Esophagus muscularis mucosa (tissue), 4 donors: ENCODE data around the gene DUSP14. TPM values are rescaled to one million over a fixed set of nuclear protein-coding genes. Genes with fewer than 3 reads are reported as not detected.
"Not testable (repeated sequence)": the region's sequence is repeated elsewhere in the genome, so short reads cannot be mapped to it uniquely, and the experiment has no call there.

ENCODE experiments used
- DNase-seq: peaks from one replicate; pipeline ENCODE4 v3.0.0-alpha.2; 2017; ENCODE audit errors: extremely low spot score
- H3K27ac ChIP-seq, 4 donors: fragments of 200-600 bp; sonication (generic); replicated peaks in 1 of 4; 1 replicate in 3 of 4; 2 replicates in 1 of 4; pipeline ENCODE4 v1.5.1; 2016 to 2019; ENCODE audit warnings: mild to moderate bottlenecking in 1 of 4
- H3K27me3 ChIP-seq, 4 donors: fragments of 200-600 bp; sonication (generic); one replicate each; pipeline versions ENCODE4 v1.5.1 to v1.6.0; 2016 to 2019
- H3K36me3 ChIP-seq, 4 donors: fragments of 200-600 bp; sonication (generic); one replicate each; pipeline ENCODE4 v1.5.1; 2016 to 2019
- H3K4me1 ChIP-seq, 4 donors: fragments of 200-600 bp; sonication (generic); one replicate each; pipeline ENCODE4 v1.5.1; 2016 to 2019
- H3K4me3 ChIP-seq, 4 donors: fragments of 200-600 bp; sonication (generic); 1 replicate in 2 of 4; 2 replicates in 2 of 4; pipeline ENCODE4 v1.5.1; 2016 to 2019; ENCODE audit warnings: mild to moderate bottlenecking in 4 of 4, moderate library complexity in 1 of 4
- H3K9me3 ChIP-seq, 4 donors: fragments of 200-600 bp; sonication (generic); 1 replicate in 3 of 4; 2 replicates in 1 of 4; pipeline ENCODE4 v1.5.1; 2016 to 2019
- CTCF ChIP-seq, 3 experiments: fragments of 200-600 bp in 2 of 3; fragments of 450-650 bp in 1 of 3; sonication (generic) in 2 of 3; IDR thresholded peaks; one replicate each; pipeline ENCODE4 v1.5.1; 2017 to 2019; ENCODE audit warnings: antibody characterized with exemption in 3 of 3, mild to moderate bottlenecking in 2 of 3, moderate library complexity in 1 of 3
- EP300 ChIP-seq: sonication (generic); formaldehyde crosslinking; IDR thresholded peaks from one replicate; pipeline ENCODE4 v1.6.1; 2017; ENCODE audit warnings: antibody characterized with exemption
- POLR2A ChIP-seq: fragments of 450-650 bp; IDR thresholded peaks from one replicate; pipeline ENCODE4 v1.6.1; 2017; ENCODE audit warnings: antibody characterized with exemption, moderate library complexity, mild to moderate bottlenecking, low read depth
- POLR2AphosphoS5 ChIP-seq, 2 donors: sonication (generic); formaldehyde crosslinking; IDR thresholded peaks; one replicate each; pipeline ENCODE4 v1.6.1; 2017; ENCODE audit warnings: antibody characterized with exemption in 2 of 2
- WGBS: methylation state at CpG from one replicate; pipeline ENCODE4 v1.1.5; 2018; 5-methylcytosine and 5-hydroxymethylcytosine counted together
- intact Hi-C: fragments of 100-400 bp; cut with DNase I; formaldehyde crosslinking; loops from one replicate; pipeline ENCODE4 v1.15.1; 2023
- total RNA-seq, 4 donors: library from RNA; depleted of rRNA; stranded (reverse); fragments of >200 nt; gene quantifications; one replicate each; pipeline versions ENCODE4 v1.1.0 to v1.2.1, GENCODE V29; 2016

DUSP14 gene
- total RNA-seq, 4 donors from 2014 or later = 23.7 to 46.4 (median 35.9) TPM

GRCh38 chr17:37503148-37503547 is 13.5 kb downstream of the DUSP14 start:
- Histone ChIP-seq H3K9me3 (no peaks in the 10 kb centered on the region), H3K36me3 (peaks cover 0 to 6% (median 2%) of the 10 kb centered on the region in 4 donors), H3K27me3 (no peaks in the 10 kb centered on the region), H3K4me1 (peaks cover 13 to 37% (median 30%) of the 10 kb centered on the region in 4 donors), H3K27ac (no peak overlapping the region), H3K4me3 (no peak overlapping the region)
- DNase-seq = no peak
- TF ChIP-seq POLR2A = no peak
- no peak for TF ChIP-seq POLR2AphosphoS5 (IDR thresholded peaks at IDR 0.05)
- TF ChIP-seq EP300 = no peak
- TF ChIP-seq CTCF (IDR thresholded peaks at IDR 0.05) = no peak
- WGBS = 91% methylated on average over 6 of the region's 6 CpGs
- intact Hi-C loops = no loop called here

GRCh38 chr17:37505333-37505732 is 15.6 kb downstream of the DUSP14 start:
- H3K27me3 ChIP-seq = no peaks in the 10 kb centered on the region
- H3K9me3 ChIP-seq = no peaks in the 10 kb centered on the region
- peaks cover 0 to 10% (median 0%) of the 10 kb centered on the region in 4 donors for H3K36me3 ChIP-seq
- no peak overlapping the region for H3K4me3 ChIP-seq
- H3K27ac ChIP-seq = no peak overlapping the region
- TF ChIP-seq POLR2AphosphoS5 (IDR thresholded peaks at IDR 0.05) (no peak), EP300 (no peak), POLR2A (no peak), CTCF (IDR thresholded peaks at IDR 0.05) (no peak)
- H3K4me1 ChIP-seq = peaks cover 13 to 37% (median 30%) of the 10 kb centered on the region in 4 donors
- no peak for DNase-seq
- intact Hi-C loops = no loop called here
- 86% methylated on average over 3 of the region's 3 CpGs for WGBS

GRCh38 chr17:37506678-37507077 is 17.0 kb downstream of the DUSP14 start:
- H3K4me3 ChIP-seq = peak overlapping the region; percentile 26 to 34 (median 30)
- H3K4me1 ChIP-seq = peaks cover 13 to 28% (median 24%) of the 10 kb centered on the region in 4 donors
- H3K27me3 ChIP-seq = no peaks in the 10 kb centered on the region
- H3K36me3 ChIP-seq = peaks cover 0 to 15% (median 0%) of the 10 kb centered on the region in 4 donors
- peak overlapping the region in 3 of 4 donors; percentile 41 to 67 (median 59) for H3K27ac ChIP-seq
- TF ChIP-seq POLR2AphosphoS5 (IDR thresholded peaks at IDR 0.05) (peak in 1 of 2 donors; percentile 29), CTCF (IDR thresholded peaks at IDR 0.05) (peak; percentile 50 to 73 (median 60)), POLR2A (no peak), EP300 (no peak)
- intact Hi-C loops = no loop called here
- WGBS = 50% methylated on average over 10 of the region's 10 CpGs
- no peaks in the 10 kb centered on the region for H3K9me3 ChIP-seq
- no peak for DNase-seq

- Histone ChIP-seq H3K27me3 (no peaks in the 10 kb centered on the region), H3K4me1 (peaks cover 13 to 24% (median 21%) of the 10 kb centered on the region in 4 donors), H3K4me3 (peak overlapping the region; percentile 26 to 34 (median 30)), H3K27ac (peak overlapping the region; percentile 13 to 67 (median 50)), H3K9me3 (no peaks in the 10 kb centered on the region), H3K36me3 (peaks cover 0 to 17% (median 1%) of the 10 kb centered on the region in 4 donors)
- intact Hi-C loops = no loop called here
- TF ChIP-seq POLR2AphosphoS5 (IDR thresholded peaks at IDR 0.05) = no peak
- TF ChIP-seq EP300 = no peak
- TF ChIP-seq CTCF (IDR thresholded peaks at IDR 0.05) = no peak
- TF ChIP-seq POLR2A = no peak
- WGBS = 73% methylated on average over 9 of the region's 9 CpGs
- no peak for DNase-seq
These were observed 17.4 kb downstream of the DUSP14 start for GRCh38 chr17:37507111-37507510.

GRCh38 chr17:37510056-37510455 is 20.4 kb downstream of the DUSP14 start:
- peaks cover 7 to 32% (median 23%) of the 10 kb centered on the region in 4 donors for H3K36me3 ChIP-seq
- DNase-seq = no peak
- intact Hi-C loops = no loop called here
- 92% methylated on average over 16 of the region's 17 CpGs for WGBS
- peaks cover 13 to 26% (median 19%) of the 10 kb centered on the region in 4 donors for H3K4me1 ChIP-seq
- TF ChIP-seq POLR2A (no peak), CTCF (IDR thresholded peaks at IDR 0.05) (no peak), EP300 (no peak), POLR2AphosphoS5 (IDR thresholded peaks at IDR 0.05) (no peak)
- no peak overlapping the region for H3K27ac ChIP-seq
- H3K27me3 ChIP-seq = no peaks in the 10 kb centered on the region
- H3K9me3 ChIP-seq = no peaks in the 10 kb centered on the region
- no peak overlapping the region for H3K4me3 ChIP-seq

- Histone ChIP-seq H3K36me3 (peaks cover 7 to 39% (median 32%) of the 10 kb centered on the region in 4 donors), H3K4me1 (peaks cover 15 to 29% (median 26%) of the 10 kb centered on the region in 4 donors)
- H3K4me3 ChIP-seq, H3K27me3 ChIP-seq, intact Hi-C loops, H3K9me3 ChIP-seq, DNase-seq, H3K27ac ChIP-seq: not testable (repeated sequence)
- WGBS = 83% methylated on average over 1 of the region's 1 CpG
These were observed 22.0 kb downstream of the DUSP14 start for GRCh38 chr17:37511642-37512041.
